Small intestine (tissue), 7 donors: Measurements from ENCODE around the gene ABCA4. TPM values are rescaled to one million over a fixed set of nuclear protein-coding genes. Genes with fewer than 3 reads are reported as not detected.

Experiments
- DNase-seq, 2 donors: peaks; one replicate each; pipeline versions ENCODE4 v3.0.0 to v3.0.0-alpha.2; 2013
- FAIRE-seq: peaks from 2 replicates; lab custom pipeline; 2012; peaks lifted over from hg19 to GRCh38; lab: Jason Lieb, UNC
- H3K27ac ChIP-seq, 3 donors: one replicate each; pipeline ENCODE4 v1.5.1; 2013; ENCODE audit warnings: low read length in 2 of 3, mild to moderate bottlenecking in 2 of 3, control low read depth in 1 of 3, inconsistent platforms in 1 of 3, low read depth in 1 of 3, moderate library complexity in 1 of 3
- H3K27me3 ChIP-seq, 3 donors: one replicate each; pipeline ENCODE4 v1.6.1; 2013; ENCODE audit warnings: low read length in 3 of 3, inconsistent platforms in 1 of 3; ENCODE audit not compliant: control insufficient read depth in 3 of 3, insufficient read depth in 3 of 3
- H3K36me3 ChIP-seq, 3 donors: one replicate each; pipeline ENCODE4 v1.6.1; 2013; ENCODE audit warnings: low read length in 3 of 3, inconsistent platforms in 1 of 3, low read depth in 1 of 3, mild to moderate bottlenecking in 1 of 3, moderate library complexity in 1 of 3; ENCODE audit not compliant: control insufficient read depth in 3 of 3, insufficient read depth in 2 of 3
- H3K4me1 ChIP-seq, 3 donors: one replicate each; pipeline ENCODE4 v1.6.1; 2013; ENCODE audit warnings: low read length in 2 of 3, inconsistent platforms in 1 of 3, low read depth in 1 of 3, mild to moderate bottlenecking in 1 of 3, moderate library complexity in 1 of 3; ENCODE audit not compliant: control insufficient read depth in 3 of 3, insufficient read depth in 2 of 3
- H3K4me3 ChIP-seq, 3 donors: one replicate each; pipeline ENCODE4 v1.5.1; 2013; ENCODE audit warnings: low read length in 3 of 3, control low read depth in 1 of 3, inconsistent platforms in 1 of 3, low read depth in 1 of 3, mild to moderate bottlenecking in 1 of 3, moderate library complexity in 1 of 3
- H3K9me3 ChIP-seq, 2 donors: one replicate each; pipeline ENCODE4 v1.6.1; 2013; ENCODE audit warnings: low read depth in 1 of 2, low read length in 1 of 2; ENCODE audit not compliant: control insufficient read depth in 2 of 2, insufficient read depth in 1 of 2
- WGBS, 3 donors: extraction: QIAGEN DNeasy Blood & Tissue Kit; methylation state at CpG; one replicate each; pipeline ENCODE4 v1.1.7; 2013; 5-methylcytosine and 5-hydroxymethylcytosine counted together
- polyA plus RNA-seq, 4 donors: library from polyadenylated mRNA; stranded (reverse) in 3 of 4; unstranded in 1 of 4; fragments of 200-250 nt in 3 of 4; fragments of 120-200 nt in 1 of 4; gene quantifications; one replicate each; pipeline versions ENCODE4 v1.2.1 to v1.2.3, GENCODE V29; 2013
- donor health status: healthy with polysubstance abuse.
- donor health status: control.
- donor health status: control.
- donor health status: Bipolar disorder and iron deficiency.
- donor health status: healthy.

The ABCA4 gene
- polyA plus RNA-seq, 4 donors, result 2.4 to 4.3 (median 3.8) TPM

DNA sequence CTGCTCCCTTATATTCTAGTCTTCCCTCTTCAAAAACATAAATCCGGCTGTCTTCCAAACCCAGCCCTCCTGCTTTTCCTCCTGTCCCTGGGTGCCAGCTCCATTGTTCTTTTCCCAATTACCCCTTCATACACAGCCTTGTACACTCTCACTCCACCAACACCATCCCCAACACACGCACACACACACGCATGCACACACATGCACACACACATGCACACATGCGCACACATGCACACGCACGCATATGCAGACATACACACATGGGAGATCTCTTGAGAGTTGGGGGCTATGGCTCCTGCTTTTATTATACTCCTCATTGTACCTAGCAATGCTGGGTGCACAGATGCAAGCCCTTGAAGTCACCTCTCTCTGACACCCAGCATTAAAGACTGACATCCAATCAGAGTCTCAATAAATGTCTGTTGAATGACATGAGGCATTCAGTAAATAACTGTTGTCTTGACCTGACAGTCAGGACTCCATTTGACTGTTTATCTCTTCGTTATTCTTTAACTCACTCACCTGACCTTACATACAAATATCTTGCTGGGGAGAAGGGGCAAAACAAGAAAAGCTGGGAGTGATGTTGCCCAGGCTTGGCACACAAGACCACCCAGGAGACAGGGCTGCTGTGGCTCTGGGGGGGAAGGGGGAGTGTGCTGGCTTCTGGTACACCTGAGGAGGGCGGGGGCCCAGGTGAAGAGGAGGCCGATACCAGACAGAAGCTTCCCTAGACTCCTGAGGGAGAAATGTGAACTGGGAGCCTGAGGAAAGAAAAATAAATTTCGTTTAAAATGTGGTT lies 16.0 kb downstream of the ABCA4 start:
- 71 to 77% (median 76%) methylated on average over 10 of the region's 10 CpGs for WGBS, 3 donors
- FAIRE-seq (no peak), DNase-seq (no peak)
- Histone ChIP-seq H3K4me3 (no peak overlapping the region), H3K36me3 (no peaks in the 10 kb centered on the region), H3K27me3 (peaks cover 0 to 20% (median 0%) of the 10 kb centered on the region in 3 donors), H3K9me3 (peaks cover 0 to 2% of the 10 kb centered on the region in 2 donors), H3K27ac (no peak overlapping the region), H3K4me1 (peaks cover 0 to 2% (median 0%) of the 10 kb centered on the region in 3 donors)

DNA sequence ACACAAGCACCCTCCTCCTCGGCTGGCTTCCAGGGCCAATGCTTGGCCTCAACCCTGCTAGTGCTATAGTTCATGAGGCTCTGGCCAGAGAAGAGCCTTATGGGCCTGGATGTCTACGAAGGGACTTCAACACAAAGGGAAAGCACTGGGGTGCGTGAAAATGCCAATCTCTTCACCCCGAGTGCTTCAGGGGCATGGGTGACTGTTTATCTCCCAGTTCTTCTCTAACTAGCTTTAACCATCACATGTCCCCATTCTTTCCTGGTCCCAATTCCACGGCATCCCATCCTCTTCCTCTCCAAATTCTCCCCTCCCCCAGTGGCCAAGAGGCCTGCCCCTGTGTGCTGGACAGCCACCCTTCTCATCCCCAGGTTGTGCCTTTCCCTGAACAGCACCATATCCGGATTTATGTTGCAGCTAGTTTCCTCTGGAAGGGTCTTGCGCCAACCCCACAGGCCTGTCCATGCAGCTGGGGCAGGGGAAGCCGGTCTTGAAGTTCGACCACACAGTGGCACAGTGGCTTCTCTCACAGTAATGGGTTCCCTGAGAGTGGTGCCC lies 16.7 kb downstream of the ABCA4 start:
- H3K36me3 ChIP-seq, result no peaks in the 10 kb centered on the region
- WGBS, 3 donors, result 85 to 90% (median 87%) methylated on average over 9 of the region's 9 CpGs
- no peak overlapping the region for H3K4me3 ChIP-seq
- H3K27me3 ChIP-seq, result peaks cover 0 to 20% (median 0%) of the 10 kb centered on the region in 3 donors
- H3K27ac ChIP-seq, result no peak overlapping the region
- FAIRE-seq (no peak), DNase-seq (no peak)
- peaks cover 0 to 2% of the 10 kb centered on the region in 2 donors for H3K9me3 ChIP-seq
- H3K4me1 ChIP-seq, result peaks cover 0 to 2% (median 0%) of the 10 kb centered on the region in 3 donors

DNA sequence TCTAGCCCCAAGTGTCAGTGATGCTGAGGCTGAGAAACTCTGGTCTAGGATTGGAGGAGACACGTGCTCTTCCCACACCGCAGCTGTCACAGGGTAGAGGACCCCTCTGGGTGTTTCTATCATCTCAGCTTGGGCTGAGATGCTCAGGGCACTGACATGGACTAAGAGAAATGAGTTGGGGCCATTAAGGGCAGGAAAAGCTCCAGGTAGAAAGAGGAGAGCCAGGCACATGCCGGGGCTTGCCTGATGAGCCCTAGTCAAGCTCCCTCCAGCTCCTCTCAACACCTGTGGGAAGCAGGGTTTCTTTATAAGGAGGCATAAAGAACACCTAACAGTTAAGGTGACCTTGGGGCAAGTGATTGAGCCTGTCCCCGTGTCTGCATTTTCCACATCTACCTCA lies 17.3 kb downstream of the ABCA4 start:
- 80 to 92% (median 85%) methylated on average over 4 of the region's 4 CpGs for WGBS, 3 donors
- Histone ChIP-seq H3K4me3 (no peak overlapping the region), H3K27ac (no peak overlapping the region), H3K9me3 (peaks cover 0 to 6% of the 10 kb centered on the region in 2 donors), H3K36me3 (no peaks in the 10 kb centered on the region), H3K4me1 (peaks cover 0 to 2% (median 0%) of the 10 kb centered on the region in 3 donors), H3K27me3 (peaks cover 0 to 20% (median 0%) of the 10 kb centered on the region in 3 donors)
- FAIRE-seq (no peak), DNase-seq (no peak)

DNA sequence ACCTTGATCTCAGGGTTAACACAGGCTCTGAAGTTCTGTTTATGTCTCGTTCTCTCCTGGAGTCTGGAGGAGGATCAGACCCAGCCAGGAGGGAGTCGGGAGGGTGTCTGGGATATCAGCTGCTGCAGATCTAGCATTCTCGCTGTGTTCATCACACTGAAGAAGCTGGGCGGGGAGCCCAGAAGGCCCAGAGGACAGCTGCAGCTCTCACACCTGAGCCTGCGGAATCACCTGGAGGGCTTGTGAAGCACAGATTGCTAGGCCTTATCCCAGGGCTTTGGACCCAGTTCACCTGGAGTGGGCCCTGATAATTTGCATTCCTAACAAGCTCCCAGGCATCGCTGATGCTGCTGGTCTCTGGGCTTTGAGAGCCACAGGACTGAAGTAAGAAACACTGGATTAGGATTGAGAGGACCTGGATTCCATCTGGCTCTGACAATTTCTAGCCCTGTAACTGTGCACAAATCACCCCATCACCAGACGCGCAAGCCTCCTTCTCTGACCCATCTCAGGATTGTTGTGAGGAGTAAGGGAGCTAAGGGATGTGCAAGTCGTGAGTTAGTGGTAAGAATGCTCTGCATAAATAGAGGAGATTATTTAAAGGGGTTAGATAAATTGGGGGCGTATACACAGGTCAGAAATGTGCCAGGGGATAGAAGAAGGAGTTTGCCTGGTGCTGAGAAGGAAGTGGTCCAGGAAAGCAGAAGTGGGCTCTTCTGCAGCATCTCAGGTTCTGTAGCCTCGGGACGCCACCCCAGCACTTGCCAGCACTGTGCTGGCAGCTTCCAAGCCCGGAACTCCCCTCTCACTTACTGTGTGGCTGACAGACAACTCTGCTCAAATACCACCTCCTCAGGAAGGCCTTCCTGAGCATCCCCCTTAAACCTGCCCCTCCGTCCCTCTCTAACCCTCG lies 19.1 kb downstream of the ABCA4 start:
- peaks cover 0 to 19% (median 0%) of the 10 kb centered on the region in 3 donors for H3K27me3 ChIP-seq
- 74 to 79% (median 75%) methylated on average over 15 of the region's 15 CpGs for WGBS, 3 donors
- DNase-seq (no peak), FAIRE-seq (no peak)
- H3K9me3 ChIP-seq, result peaks cover 0 to 6% of the 10 kb centered on the region in 2 donors
- no peak overlapping the region for H3K27ac ChIP-seq
- no peak overlapping the region for H3K4me3 ChIP-seq
- no peaks in the 10 kb centered on the region for H3K36me3 ChIP-seq
- H3K4me1 ChIP-seq, result peaks cover 0 to 2% (median 0%) of the 10 kb centered on the region in 3 donors

DNA sequence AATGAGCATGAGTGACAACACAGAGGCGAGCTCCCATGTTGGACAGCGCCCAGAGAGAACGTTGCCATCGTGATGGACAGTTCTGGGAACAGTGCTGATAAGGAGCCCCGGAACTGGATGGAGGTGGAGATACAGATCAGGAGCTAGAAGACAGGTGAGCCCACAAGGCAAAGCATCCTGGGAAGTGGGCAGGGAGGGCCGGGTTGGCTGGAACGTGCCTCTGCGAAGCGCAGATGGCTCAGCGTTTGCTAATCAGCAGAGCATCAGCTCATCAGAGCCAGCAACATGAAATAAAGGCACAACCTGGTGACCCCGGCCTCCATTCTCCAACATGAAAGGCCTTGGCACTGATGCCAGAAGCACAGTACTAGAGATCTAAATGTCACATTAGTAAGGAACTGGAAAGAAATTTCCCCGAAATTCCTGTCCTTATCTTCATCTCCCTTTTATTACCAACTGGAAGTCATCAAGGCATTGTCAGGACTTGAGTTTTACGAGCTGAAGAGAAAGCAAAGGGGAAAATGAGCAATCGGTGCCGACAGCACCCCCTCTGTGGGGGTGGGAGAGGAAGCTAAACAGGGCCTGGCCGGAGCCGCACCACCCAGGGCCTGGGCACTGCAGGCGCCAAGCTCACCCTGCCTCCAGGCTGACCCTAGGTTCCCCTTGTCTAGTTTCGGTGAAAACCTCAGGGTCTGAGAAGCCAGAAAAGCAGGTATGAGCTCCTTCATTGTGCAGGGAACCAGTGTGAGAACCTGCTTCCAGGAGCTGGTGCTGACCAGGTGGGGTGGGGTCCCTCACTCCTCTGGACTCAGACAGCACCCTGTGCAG lies 19.9 kb downstream of the ABCA4 start:
- Histone ChIP-seq H3K27me3 (peaks cover 0 to 17% (median 0%) of the 10 kb centered on the region in 3 donors), H3K4me1 (peaks cover 0 to 2% (median 0%) of the 10 kb centered on the region in 3 donors), H3K4me3 (no peak overlapping the region), H3K27ac (no peak overlapping the region), H3K9me3 (peaks cover 0 to 6% of the 10 kb centered on the region in 2 donors), H3K36me3 (no peaks in the 10 kb centered on the region)
- 43 to 67% (median 60%) methylated on average over 19 of the region's 19 CpGs for WGBS, 3 donors
- FAIRE-seq (no peak), DNase-seq (no peak)

DNA sequence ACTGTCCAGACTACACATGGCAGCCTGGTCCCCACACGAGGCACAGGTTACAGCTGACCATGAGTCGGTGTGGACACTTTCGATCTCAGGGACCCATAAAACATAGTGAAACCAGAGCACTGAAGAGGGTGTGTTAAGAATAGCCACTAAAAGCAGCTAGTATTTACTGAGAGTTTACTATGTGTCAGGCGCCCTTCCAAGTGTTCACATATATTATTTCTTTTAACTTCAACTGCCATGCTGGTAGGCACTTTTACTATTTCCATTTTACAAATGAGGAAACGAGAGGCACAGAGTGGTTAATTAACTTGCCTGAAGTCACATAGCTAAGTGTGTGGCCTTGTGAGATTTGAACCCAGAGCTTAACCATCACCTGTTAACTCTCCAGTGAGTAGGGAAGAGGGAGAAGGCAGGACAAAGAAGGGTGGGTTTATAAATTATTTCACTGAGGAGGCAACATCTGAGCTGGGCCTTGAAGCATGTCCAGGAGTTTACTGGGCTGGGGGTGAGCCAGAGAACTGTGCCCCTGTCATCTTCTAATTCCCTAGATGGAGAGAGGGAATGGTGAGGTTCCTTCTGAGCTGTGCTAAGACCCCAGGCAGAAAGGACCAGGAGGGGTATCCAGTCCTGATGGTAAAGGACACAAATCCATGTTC lies 20.7 kb downstream of the ABCA4 start:
- no peak overlapping the region for H3K27ac ChIP-seq
- no peaks in the 10 kb centered on the region for H3K36me3 ChIP-seq

DNA sequence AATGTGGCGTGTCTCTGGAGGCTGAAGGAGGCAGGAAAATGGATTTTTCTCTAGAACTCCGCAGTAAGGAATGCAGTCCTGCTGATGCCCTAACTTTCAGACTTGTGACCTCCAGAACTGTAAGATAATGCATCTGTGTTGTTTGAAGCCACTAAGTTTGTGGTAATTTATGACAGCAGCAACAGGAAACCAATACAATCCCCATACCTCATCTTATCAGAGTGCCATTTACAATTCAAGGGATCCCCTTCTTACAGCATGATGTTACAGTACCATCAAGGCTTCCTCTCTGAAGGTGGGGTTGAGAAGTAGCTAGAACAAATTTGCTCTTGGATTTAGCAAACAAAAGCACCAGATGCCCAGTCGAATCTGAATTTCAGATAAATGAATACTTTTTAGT lies 21.6 kb downstream of the ABCA4 start:
- no peak overlapping the region for H3K4me3 ChIP-seq
- FAIRE-seq, result no peak
- peaks cover 0 to 11% (median 0%) of the 10 kb centered on the region in 3 donors for H3K27me3 ChIP-seq
- H3K27ac ChIP-seq, result no peak overlapping the region
- H3K9me3 ChIP-seq, result peaks cover 0 to 6% of the 10 kb centered on the region in 2 donors
- peaks cover 0 to 12% (median 0%) of the 10 kb centered on the region in 3 donors for H3K4me1 ChIP-seq
- DNase-seq, result no peak
- no peaks in the 10 kb centered on the region for H3K36me3 ChIP-seq
- WGBS, 3 donors, result 83 to 91% (median 87%) methylated on average over 3 of the region's 3 CpGs

More for the DNA sequence above, 20.7 kb downstream of the ABCA4 start:
- peaks cover 0 to 6% of the 10 kb centered on the region in 2 donors for H3K9me3 ChIP-seq
- H3K27me3 ChIP-seq, result peaks cover 0 to 12% (median 0%) of the 10 kb centered on the region in 3 donors
- no peak for FAIRE-seq
- 86 to 90% (median 88%) methylated on average over 5 of the region's 5 CpGs for WGBS, 3 donors
- DNase-seq, result no peak
- no peak overlapping the region for H3K4me3 ChIP-seq
- H3K4me1 ChIP-seq, result peaks cover 0 to 5% (median 0%) of the 10 kb centered on the region in 3 donors
